HEK293T (cell line): ENCODE results near the gene ZC3H13.

ENCODE experiments used
- BHLHE40 ChIP-seq: fragments of 450-650 bp; IDR thresholded peaks from 2 replicates; pipeline ENCODE4 v1.6.1; 2016; ENCODE audit warnings: mild to moderate bottlenecking, moderate library complexity, borderline replicate concordance
- FOXA1 ChIP-seq: fragments of 450-650 bp; IDR thresholded peaks from 2 replicates; pipeline ENCODE4 v1.6.1; 2016; ENCODE audit warnings: mild to moderate bottlenecking
- FOXK2 ChIP-seq: fragments of 450-650 bp; IDR thresholded peaks from 2 replicates; pipeline ENCODE4 v1.6.1; 2016; ENCODE audit warnings: mild to moderate bottlenecking
- TARDBP ChIP-seq: fragments of 450-650 bp; IDR thresholded peaks from 2 replicates; pipeline ENCODE4 v1.6.1; 2016

DNA sequence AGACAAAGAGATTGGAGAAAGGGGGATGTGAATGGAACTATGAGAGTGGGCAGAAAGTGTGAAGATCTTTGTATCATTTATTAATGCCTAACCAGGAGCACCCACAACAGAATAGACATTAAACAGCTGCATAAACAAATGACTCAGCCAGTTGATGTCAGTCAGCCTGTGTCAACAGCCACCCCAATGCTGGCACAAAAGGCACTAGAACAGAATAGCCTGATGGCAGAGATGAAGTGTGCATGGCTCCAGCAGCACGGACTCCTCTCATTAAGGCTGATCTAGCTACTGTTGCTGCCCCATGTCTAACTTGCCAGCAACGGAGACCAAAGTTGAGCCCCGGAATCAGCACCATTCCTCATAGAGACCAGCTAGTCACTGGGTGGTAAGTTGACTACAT lies 44.5 kb upstream of the ZC3H13 start:
- TF ChIP-seq FOXK2 = no peak
- no peak for TF ChIP-seq TARDBP
- no peak for TF ChIP-seq FOXA1
- TF ChIP-seq BHLHE40 = no peak
